B cell (primary cell): ENCODE results near the gene CCDC63. TPM values are rescaled to one million over a fixed set of nuclear protein-coding genes. Genes with fewer than 3 reads are reported as not detected.

ENCODE experiments used
- ATAC-seq: fragments of 200-7000 bp; cut with Tn5 transposase; one replicate; pipeline ENCODE4 v1.10.0; 2021; ENCODE audit warnings: low read depth, mild to moderate bottlenecking, moderate number of reproducible peaks, moderate library complexity
- CTCF ChIA-PET: fragments of 350-600 bp; sonication (Branson Sonifier 250); formaldehyde crosslinking; loops from one replicate; lab custom pipeline; 2021; ENCODE audit warnings: antibody characterized with exemption, inconsistent platforms; lab: Charles Lee
- POLR2A ChIA-PET: fragments of 350-600 bp; sonication (Branson Sonifier 250); formaldehyde crosslinking; loops from one replicate; lab custom pipeline; 2021; ENCODE audit warnings: antibody characterized with exemption; lab: Charles Lee
- DNase-seq: peaks from one replicate; pipeline ENCODE4 v3.0.0; 2013
- H2AFZ ChIP-seq: 2 replicates; pipeline ENCODE4 v1.6.1; 2012; ENCODE audit warnings: mild to moderate bottlenecking, low read depth, low read length; ENCODE audit not compliant: insufficient read depth, poor library complexity, severe bottlenecking
- H3K27ac ChIP-seq, 2 donors: 1 replicate in 1 of 2; 2 replicates in 1 of 2; pipeline ENCODE4 v1.5.1; 2012 to 2013; ENCODE audit warnings: low read length in 2 of 2, mild to moderate bottlenecking in 2 of 2, moderate library complexity in 1 of 2
- H3K27me3 ChIP-seq, 4 experiments: fragments of 200-600 bp in 1 of 4; sonication (generic) in 1 of 4; replicated peaks in 1 of 4; 1 replicate in 2 of 4; 2 replicates in 2 of 4; pipeline versions ENCODE4 v1.6.1 to v1.7.0; 2013 to 2016; ENCODE audit warnings: low read length in 3 of 4, mild to moderate bottlenecking in 2 of 4, mixed read lengths in 1 of 4, moderate library complexity in 1 of 4; ENCODE audit not compliant: insufficient read depth in 4 of 4, control insufficient read depth in 3 of 4; ENCODE audit errors: control extremely low read depth in 1 of 4
- H3K36me3 ChIP-seq, 2 experiments: replicated peaks in 1 of 2; 1 replicate in 1 of 2; 2 replicates in 1 of 2; pipeline versions ENCODE4 v1.6.1 to v1.7.1; 2013; ENCODE audit warnings: low read length in 1 of 2; ENCODE audit not compliant: insufficient read depth in 2 of 2, control insufficient read depth in 1 of 2; ENCODE audit errors: control extremely low read depth in 1 of 2, extremely low read depth in 1 of 2
- H3K4me1 ChIP-seq, 2 donors: fragments of 200-600 bp in 1 of 2; sonication (generic) in 1 of 2; 1 replicate in 1 of 2; 2 replicates in 1 of 2; pipeline versions ENCODE4 v1.5.1 to v1.6.1; 2013 to 2017; ENCODE audit warnings: low read length in 2 of 2; ENCODE audit not compliant: control insufficient read depth in 2 of 2, insufficient read depth in 2 of 2
- H3K4me2 ChIP-seq: replicated peaks from 2 replicates; pipeline ENCODE3; 2012; ENCODE audit warnings: mild to moderate bottlenecking, low read depth, low read length; ENCODE audit not compliant: poor library complexity, severe bottlenecking
- H3K4me3 ChIP-seq, 5 experiments: fragments of 200-600 bp in 1 of 5; sonication (generic) in 1 of 5; 1 replicate in 3 of 5; 2 replicates in 2 of 5; pipeline versions ENCODE4 v1.5.1 to v1.7.0; 2011 to 2016; ENCODE audit warnings: low read length in 4 of 5, mild to moderate bottlenecking in 4 of 5, low read depth in 2 of 5, control low read depth in 1 of 5, moderate library complexity in 1 of 5; ENCODE audit not compliant: insufficient read depth in 1 of 5; ENCODE audit errors: control extremely low read depth in 1 of 5, extremely low read depth in 1 of 5
- H3K79me2 ChIP-seq: fragments of 200-600 bp; sonication (generic); one replicate; pipeline ENCODE4 v1.6.0; 2016; ENCODE audit warnings: low read length; ENCODE audit not compliant: control insufficient read depth, insufficient read depth
- H3K9ac ChIP-seq: fragments of 200-600 bp; sonication (generic); 2 replicates; pipeline ENCODE4 v1.6.1; 2017; ENCODE audit warnings: mild to moderate bottlenecking, low read length, moderate library complexity
- H3K9me3 ChIP-seq, 3 donors: one replicate each; pipeline versions ENCODE4 v1.6.1 to v1.7.1; 2013; ENCODE audit warnings: low read length in 2 of 3; ENCODE audit not compliant: control insufficient read depth in 2 of 3, insufficient read depth in 1 of 3; ENCODE audit errors: control extremely low read depth in 1 of 3
- H4K20me1 ChIP-seq: 2 replicates; pipeline ENCODE4 v1.6.0; 2012; ENCODE audit warnings: mild to moderate bottlenecking, low read length; ENCODE audit not compliant: insufficient read depth, control insufficient read depth, poor library complexity, severe bottlenecking
- H3K27ac Mint-ChIP-seq: one replicate; pipeline ENCODE4 v1.8.0; 2021; ENCODE audit warnings: mixed read lengths
- H3K27me3 Mint-ChIP-seq: one replicate; pipeline ENCODE4 v1.8.0; 2021; ENCODE audit warnings: mixed read lengths
- H3K4me1 Mint-ChIP-seq: one replicate; pipeline ENCODE4 v1.8.0; 2021; ENCODE audit warnings: mixed read lengths
- H3K4me3 Mint-ChIP-seq: one replicate; pipeline ENCODE4 v1.8.0; 2021; ENCODE audit warnings: mixed read lengths
- H3K9me3 Mint-ChIP-seq: one replicate; pipeline ENCODE4 v1.8.0; 2022; ENCODE audit warnings: mixed read lengths; ENCODE audit not compliant: insufficient read depth
- EZH2 ChIP-seq: IDR thresholded peaks from 2 replicates; pipeline ENCODE4 v1.6.1; 2012; ENCODE audit warnings: borderline replicate concordance, low read depth, mild to moderate bottlenecking, moderate library complexity, low read length; ENCODE audit not compliant: insufficient read depth, poor library complexity, severe bottlenecking
- WGBS: methylation state at CpG from one replicate; pipeline ENCODE4 v1.1.5; 2013; ENCODE audit warnings: missing lambda C conversion rate; ENCODE audit not compliant: insufficient coverage; 5-methylcytosine and 5-hydroxymethylcytosine counted together
- intact Hi-C: fragments of 100-400 bp; cut with micrococcal nuclease; formaldehyde crosslinking; loops from one replicate; pipeline ENCODE4 v1.10.0; 2022
- polyA plus RNA-seq: library from polyadenylated mRNA; depleted of rRNA; stranded (reverse); fragments of >200 nt; gene quantifications from 2 replicates; pipeline ENCODE4 v1.2.3, GENCODE V29; 2012
- total RNA-seq, 2 donors: library from RNA; stranded (reverse); fragments of 120-200 nt in 1 of 2; gene quantifications; 1 replicate in 1 of 2; 2 replicates in 1 of 2; pipeline versions ENCODE4 v1.2.3 to v1.2.4, GENCODE V29; 2013 to 2022
- TF ChIP-seq, protein P1 (sequence below): fragments of 200-600 bp; IDR thresholded peaks from one replicate; pipeline ENCODE4 v1.8.0; 2022; ENCODE audit warnings: antibody characterized with exemption, mild to moderate bottlenecking

Gene CCDC63
- total and polyA plus RNA-seq, 2 donors (not counting 1 experiment from before 2014, with no cell fraction given) = not detected

DNA sequence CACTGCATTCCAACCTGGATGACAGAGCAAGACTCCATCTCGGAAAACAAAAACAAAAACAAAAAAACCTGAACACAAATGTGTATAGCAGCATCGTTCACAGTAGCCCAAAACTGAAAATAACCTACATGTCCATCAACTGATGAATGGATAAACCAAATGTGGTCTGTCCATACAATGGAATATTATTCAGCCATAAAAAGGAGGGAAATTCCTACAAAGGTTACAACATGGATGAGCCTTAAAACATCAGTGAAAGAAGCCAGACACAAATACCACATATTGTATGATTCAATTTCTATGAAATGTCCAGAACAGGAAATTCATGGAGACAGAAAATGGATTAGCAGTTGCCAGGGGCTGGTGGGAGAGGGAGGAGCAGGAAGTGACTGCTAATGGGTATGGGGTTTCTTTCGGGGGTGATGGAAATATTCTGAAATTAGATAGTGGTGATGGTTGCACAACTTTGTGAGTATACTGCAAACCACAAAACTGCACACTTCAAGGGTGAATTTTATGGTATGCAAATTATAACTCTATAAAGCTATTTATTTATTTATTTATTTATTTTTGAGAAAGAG lies 69.6 kb downstream of the CCDC63 start:
- Histone ChIP-seq H3K4me2 (no peak overlapping the region), H3K79me2 (no peaks in the 10 kb centered on the region), H3K9ac (no peak overlapping the region), H3K4me1 (peaks cover 30 to 36% of the 10 kb centered on the region in 2 donors), H3K9me3 (no peaks in the 10 kb centered on the region), H2AFZ (no peak overlapping the region), H3K27ac (no peak overlapping the region), H3K27me3 (peaks cover 0 to 2% (median 0%) of the 10 kb centered on the region in 4 experiments), H4K20me1 (no peaks in the 10 kb centered on the region), H3K36me3 (no peaks in the 10 kb centered on the region), H3K4me3 (no peak overlapping the region)
- Mint-ChIP-seq H3K4me1 (peaks cover 37% of the 10 kb centered on the region), H3K27me3 (peaks cover 6% of the 10 kb centered on the region), H3K27ac (no peak overlapping the region), H3K4me3 (no peak overlapping the region), H3K9me3 (no peaks in the 10 kb centered on the region)
- ChIA-PET CTCF (no interaction called here), POLR2A (no interaction called here)
- no peak for TF ChIP-seq EZH2
- TF ChIP-seq, protein P1, sequence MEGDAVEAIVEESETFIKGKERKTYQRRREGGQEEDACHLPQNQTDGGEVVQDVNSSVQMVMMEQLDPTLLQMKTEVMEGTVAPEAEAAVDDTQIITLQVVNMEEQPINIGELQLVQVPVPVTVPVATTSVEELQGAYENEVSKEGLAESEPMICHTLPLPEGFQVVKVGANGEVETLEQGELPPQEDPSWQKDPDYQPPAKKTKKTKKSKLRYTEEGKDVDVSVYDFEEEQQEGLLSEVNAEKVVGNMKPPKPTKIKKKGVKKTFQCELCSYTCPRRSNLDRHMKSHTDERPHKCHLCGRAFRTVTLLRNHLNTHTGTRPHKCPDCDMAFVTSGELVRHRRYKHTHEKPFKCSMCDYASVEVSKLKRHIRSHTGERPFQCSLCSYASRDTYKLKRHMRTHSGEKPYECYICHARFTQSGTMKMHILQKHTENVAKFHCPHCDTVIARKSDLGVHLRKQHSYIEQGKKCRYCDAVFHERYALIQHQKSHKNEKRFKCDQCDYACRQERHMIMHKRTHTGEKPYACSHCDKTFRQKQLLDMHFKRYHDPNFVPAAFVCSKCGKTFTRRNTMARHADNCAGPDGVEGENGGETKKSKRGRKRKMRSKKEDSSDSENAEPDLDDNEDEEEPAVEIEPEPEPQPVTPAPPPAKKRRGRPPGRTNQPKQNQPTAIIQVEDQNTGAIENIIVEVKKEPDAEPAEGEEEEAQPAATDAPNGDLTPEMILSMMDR = no peak
- WGBS = 100% methylated on average over 1 of the region's 3 CpGs
- intact Hi-C loops = no loop called here
- ATAC-seq (no peak), DNase-seq (no peak)

DNA sequence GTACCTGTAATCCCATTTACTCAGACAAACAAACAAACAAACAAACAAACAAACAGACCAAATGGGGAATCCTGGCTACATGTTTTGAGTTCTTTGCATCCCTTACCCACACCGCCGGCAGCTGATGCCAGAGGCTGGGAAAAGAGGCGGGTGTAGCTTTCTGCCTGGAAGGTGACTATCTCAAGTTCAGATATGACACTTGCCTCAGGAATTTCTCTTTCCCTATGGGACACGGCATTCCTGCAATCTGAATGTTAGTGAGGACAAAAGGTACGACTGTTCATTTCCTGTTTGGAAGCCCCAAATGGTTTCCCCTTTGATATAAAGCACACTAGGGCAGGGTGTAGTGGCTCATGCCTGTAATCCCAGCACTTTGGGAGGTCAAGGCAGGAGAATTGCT lies 70.7 kb downstream of the CCDC63 start:
- Histone ChIP-seq H3K79me2 (no peaks in the 10 kb centered on the region), H3K36me3 (no peaks in the 10 kb centered on the region), H3K27me3 (peaks cover 0 to 2% (median 0%) of the 10 kb centered on the region in 4 experiments), H3K9me3 (no peaks in the 10 kb centered on the region), H4K20me1 (no peaks in the 10 kb centered on the region), H3K27ac (no peak overlapping the region), H3K4me1 (peaks cover 23 to 26% of the 10 kb centered on the region in 2 donors), H3K9ac (no peak overlapping the region), H3K4me2 (no peak overlapping the region), H3K4me3 (no peak overlapping the region), H2AFZ (no peak overlapping the region)
- H3K27me3 Mint-ChIP-seq = peaks cover 8% of the 10 kb centered on the region
- WGBS = 31% methylated on average over 2 of the region's 5 CpGs
- intact Hi-C loops = no loop called here
- H3K9me3 Mint-ChIP-seq = no peaks in the 10 kb centered on the region
- TF ChIP-seq EZH2 = no peak
- TF ChIP-seq, protein P1 = no peak
- no peak for DNase-seq
- no peak for ATAC-seq
- ChIA-PET POLR2A (no interaction called here), CTCF (no interaction called here)
- H3K4me1 Mint-ChIP-seq = peaks cover 31% of the 10 kb centered on the region
- H3K27ac Mint-ChIP-seq = no peak overlapping the region
- no peak overlapping the region for H3K4me3 Mint-ChIP-seq
